ENCODE data around the gene LRFN4. TPM values are rescaled to one million over a fixed set of nuclear protein-coding genes. Genes with fewer than 3 reads are reported as not detected.

The LRFN4 gene
- total and polyA plus RNA-seq, 2 of the 13 experiments (the other 11 are each of a cell fraction or from before 2014, with no cell fraction given), result 1.3 to 6.8 TPM

DNA sequence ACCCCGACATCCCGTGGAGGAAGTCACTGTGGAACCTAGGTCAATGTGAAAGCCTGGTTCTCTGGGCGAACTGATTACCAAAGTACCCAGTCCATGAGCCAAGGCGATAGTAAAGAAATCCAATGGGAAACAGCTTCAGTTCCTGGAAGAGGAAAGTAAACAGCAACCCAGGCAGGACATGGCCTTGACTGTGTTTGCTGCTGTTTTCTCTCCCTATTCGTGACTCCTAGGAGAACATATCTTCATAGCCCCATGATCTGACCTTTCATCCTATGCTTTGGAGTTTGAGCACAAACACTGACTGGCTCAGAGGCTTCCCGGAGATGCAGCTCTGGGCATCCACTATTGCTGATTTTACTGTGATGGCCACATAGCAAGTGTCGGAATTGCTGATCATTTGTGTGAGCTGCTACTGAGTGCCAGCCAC is 45.1 kb downstream of the LRFN4 start (continued):
- TF ChIP-seq MBNL3 (CRISPR knock-in tag; conservative IDR thresholded peaks at IDR 0.05) (no peak), MAZ (IDR thresholded peaks at IDR 0.05; ENCODE audit: borderline replicate concordance, low read depth, low read length) (no peak), MAZ (CRISPR knock-in tag; IDR thresholded peaks at IDR 0.05; ENCODE audit: low read depth) (peak; percentile 62; the same call in 1 of the 2 replicates), ZNF670 (CRISPR knock-in tag; IDR thresholded peaks at IDR 0.05; ENCODE audit: borderline replicate concordance) (no peak), HMG20B (CRISPR knock-in tag; conservative IDR thresholded peaks at IDR 0.05) (peak; percentile 89), SOX5 (CRISPR knock-in tag; IDR thresholded peaks at IDR 0.05; ENCODE audit: borderline replicate concordance) (peak; percentile 89), SAP130 (CRISPR knock-in tag; IDR thresholded peaks at IDR 0.05; ENCODE audit: low read depth) (peak; percentile 96), MXD4 (CRISPR knock-in tag; IDR thresholded peaks at IDR 0.05) (peak; percentile 69), RELA (CRISPR knock-in tag; IDR thresholded peaks at IDR 0.05) (no peak), ETS1 (CRISPR knock-in tag; IDR thresholded peaks at IDR 0.05) (no peak), ZNF567 (CRISPR knock-in tag; IDR thresholded peaks at IDR 0.05; ENCODE audit: borderline replicate concordance) (no peak), GABPA (IDR thresholded peaks at IDR 0.05; ENCODE audit: low read depth, low read length) (no peak), GABPA (CRISPR knock-in tag; IDR thresholded peaks at IDR 0.05; ENCODE audit: low read depth) (peak; percentile 51; the same call in 1 of the 2 replicates), SATB2 (CRISPR knock-in tag; IDR thresholded peaks at IDR 0.05) (peak; percentile 34; the same call in 1 of the 2 replicates), RAD21 (CRISPR knock-in tag; IDR thresholded peaks at IDR 0.05) (0 out of 2 replicates have a peak, but pooled peaks have one; percentile 11), MBD4 (IDR thresholded peaks at IDR 0.05; ENCODE audit: borderline replicate concordance, low read length) (no peak), ZNF619 (CRISPR knock-in tag; IDR thresholded peaks at IDR 0.05) (no peak), KDM3A (CRISPR knock-in tag; IDR thresholded peaks at IDR 0.05; ENCODE audit: low read depth) (peak; percentile 36; the same call in 1 of the 2 replicates), NFRKB (IDR thresholded peaks at IDR 0.05) (no peak)
- TF ChIP-seq, protein P1, sequence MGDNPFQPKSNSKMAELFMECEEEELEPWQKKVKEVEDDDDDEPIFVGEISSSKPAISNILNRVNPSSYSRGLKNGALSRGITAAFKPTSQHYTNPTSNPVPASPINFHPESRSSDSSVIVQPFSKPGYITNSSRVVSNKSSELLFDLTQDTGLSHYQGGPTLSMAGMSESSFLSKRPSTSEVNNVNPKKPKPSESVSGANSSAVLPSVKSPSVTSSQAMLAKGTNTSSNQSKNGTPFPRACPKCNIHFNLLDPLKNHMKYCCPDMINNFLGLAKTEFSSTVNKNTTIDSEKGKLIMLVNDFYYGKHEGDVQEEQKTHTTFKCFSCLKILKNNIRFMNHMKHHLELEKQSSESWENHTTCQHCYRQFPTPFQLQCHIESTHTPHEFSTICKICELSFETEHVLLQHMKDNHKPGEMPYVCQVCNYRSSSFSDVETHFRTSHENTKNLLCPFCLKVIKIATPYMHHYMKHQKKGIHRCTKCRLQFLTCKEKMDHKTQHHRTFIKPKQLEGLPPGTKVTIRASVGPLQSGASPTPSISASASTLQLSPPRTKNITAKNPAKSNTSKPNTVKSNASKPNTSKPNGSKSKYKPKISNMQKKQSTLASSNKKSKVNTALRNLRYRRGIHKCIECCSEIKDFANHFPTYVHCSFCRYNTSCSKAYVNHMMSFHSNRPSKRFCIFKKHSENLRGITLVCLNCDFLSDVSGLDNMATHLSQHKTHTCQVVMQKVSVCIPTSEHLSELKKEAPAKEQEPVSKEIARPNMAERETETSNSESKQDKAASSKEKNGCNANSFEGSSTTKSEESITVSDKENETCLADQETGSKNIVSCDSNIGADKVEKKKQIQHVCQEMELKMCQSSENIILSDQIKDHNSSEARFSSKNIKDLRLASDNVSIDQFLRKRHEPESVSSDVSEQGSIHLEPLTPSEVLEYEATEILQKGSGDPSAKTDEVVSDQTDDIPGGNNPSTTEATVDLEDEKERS (CRISPR knock-in tag; IDR thresholded peaks at IDR 0.05), result peak; percentile 90
- TF ChIP-seq, protein P2, sequence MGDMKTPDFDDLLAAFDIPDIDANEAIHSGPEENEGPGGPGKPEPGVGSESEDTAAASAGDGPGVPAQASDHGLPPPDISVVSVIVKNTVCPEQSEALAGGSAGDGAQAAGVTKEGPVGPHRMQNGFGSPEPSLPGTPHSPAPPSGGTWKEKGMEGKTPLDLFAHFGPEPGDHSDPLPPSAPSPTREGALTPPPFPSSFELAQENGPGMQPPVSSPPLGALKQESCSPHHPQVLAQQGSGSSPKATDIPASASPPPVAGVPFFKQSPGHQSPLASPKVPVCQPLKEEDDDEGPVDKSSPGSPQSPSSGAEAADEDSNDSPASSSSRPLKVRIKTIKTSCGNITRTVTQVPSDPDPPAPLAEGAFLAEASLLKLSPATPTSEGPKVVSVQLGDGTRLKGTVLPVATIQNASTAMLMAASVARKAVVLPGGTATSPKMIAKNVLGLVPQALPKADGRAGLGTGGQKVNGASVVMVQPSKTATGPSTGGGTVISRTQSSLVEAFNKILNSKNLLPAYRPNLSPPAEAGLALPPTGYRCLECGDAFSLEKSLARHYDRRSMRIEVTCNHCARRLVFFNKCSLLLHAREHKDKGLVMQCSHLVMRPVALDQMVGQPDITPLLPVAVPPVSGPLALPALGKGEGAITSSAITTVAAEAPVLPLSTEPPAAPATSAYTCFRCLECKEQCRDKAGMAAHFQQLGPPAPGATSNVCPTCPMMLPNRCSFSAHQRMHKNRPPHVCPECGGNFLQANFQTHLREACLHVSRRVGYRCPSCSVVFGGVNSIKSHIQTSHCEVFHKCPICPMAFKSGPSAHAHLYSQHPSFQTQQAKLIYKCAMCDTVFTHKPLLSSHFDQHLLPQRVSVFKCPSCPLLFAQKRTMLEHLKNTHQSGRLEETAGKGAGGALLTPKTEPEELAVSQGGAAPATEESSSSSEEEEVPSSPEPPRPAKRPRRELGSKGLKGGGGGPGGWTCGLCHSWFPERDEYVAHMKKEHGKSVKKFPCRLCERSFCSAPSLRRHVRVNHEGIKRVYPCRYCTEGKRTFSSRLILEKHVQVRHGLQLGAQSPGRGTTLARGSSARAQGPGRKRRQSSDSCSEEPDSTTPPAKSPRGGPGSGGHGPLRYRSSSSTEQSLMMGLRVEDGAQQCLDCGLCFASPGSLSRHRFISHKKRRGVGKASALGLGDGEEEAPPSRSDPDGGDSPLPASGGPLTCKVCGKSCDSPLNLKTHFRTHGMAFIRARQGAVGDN (CRISPR knock-in tag; IDR thresholded peaks at IDR 0.05), result no peak
- TF ChIP-seq, protein P3, sequence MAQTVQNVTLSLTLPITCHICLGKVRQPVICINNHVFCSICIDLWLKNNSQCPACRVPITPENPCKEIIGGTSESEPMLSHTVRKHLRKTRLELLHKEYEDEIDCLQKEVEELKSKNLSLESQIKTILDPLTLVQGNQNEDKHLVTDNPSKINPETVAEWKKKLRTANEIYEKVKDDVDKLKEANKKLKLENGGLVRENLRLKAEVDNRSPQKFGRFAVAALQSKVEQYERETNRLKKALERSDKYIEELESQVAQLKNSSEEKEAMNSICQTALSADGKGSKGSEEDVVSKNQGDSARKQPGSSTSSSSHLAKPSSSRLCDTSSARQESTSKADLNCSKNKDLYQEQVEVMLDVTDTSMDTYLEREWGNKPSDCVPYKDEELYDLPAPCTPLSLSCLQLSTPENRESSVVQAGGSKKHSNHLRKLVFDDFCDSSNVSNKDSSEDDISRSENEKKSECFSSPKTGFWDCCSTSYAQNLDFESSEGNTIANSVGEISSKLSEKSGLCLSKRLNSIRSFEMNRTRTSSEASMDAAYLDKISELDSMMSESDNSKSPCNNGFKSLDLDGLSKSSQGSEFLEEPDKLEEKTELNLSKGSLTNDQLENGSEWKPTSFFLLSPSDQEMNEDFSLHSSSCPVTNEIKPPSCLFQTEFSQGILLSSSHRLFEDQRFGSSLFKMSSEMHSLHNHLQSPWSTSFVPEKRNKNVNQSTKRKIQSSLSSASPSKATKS (CRISPR knock-in tag; IDR thresholded peaks at IDR 0.05), result no peak
